ENCODE measurements around the gene C12orf42.

The C12orf42 gene

DNA sequence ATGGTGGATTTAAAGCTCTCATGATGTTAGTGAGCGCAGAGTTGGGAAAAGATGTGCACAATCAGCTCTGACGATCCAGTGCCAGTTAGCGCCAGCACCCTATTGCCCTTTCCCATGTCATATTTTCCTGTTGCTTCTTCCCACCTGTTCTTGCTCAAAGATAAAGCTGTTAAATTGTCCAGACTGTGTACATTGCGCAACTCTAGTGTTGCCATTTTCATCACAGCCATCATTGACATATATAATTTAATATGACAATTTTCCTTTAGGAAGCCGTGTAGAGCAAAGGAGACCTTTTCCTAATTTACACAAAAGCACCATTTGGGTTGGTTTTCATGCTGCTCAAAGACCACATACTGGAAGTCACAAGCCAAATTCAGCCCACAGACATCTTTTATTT is 5.7 kb upstream of the C12orf42 start:
- FAIRE-seq (no peak), DNase-seq (ENCODE audit: insufficient read length, low spot score) (no peak)
- TF ChIP-seq POLR2AphosphoS5 (IDR thresholded peaks at IDR 0.05; ENCODE audit: low read depth, low read length) = no peak
- TF ChIP-seq POU2F2 (IDR thresholded peaks at IDR 0.05; ENCODE audit: low read depth, low read length) = no peak
- TF ChIP-seq TAF1 (IDR thresholded peaks at IDR 0.05; ENCODE audit: low read depth, low read length) = no peak
- TF ChIP-seq SPI1 (IDR thresholded peaks at IDR 0.05; ENCODE audit: low read depth, low read length) = no peak
- no peak for TF ChIP-seq PAX5 (IDR thresholded peaks at IDR 0.05; ENCODE audit: insufficient read depth, low read length, severe bottlenecking)
- no peak for TF ChIP-seq POLR2A (IDR thresholded peaks at IDR 0.05; ENCODE audit: low read depth, low read length)

DNA sequence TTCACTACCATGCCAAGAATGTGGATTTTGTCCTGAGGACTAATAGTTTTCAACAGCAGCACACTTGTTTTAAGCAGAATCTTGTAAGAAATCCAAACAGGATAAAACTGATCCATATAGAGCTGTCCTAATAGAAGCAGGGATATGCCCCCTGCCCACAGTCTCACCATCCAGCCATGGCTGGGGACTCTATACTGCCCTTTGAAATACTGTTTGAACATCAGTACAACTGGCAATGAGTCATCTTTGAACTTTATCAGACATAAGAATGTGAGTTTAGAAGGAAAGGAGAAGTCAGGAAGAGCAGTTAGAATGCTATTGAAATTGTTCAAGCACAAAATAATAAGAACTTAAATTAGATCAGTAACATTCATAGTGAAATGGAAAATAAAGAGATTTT is 3.8 kb upstream of the C12orf42 start:
- FAIRE-seq = no peak
- TF ChIP-seq SPI1 (IDR thresholded peaks at IDR 0.05; ENCODE audit: low read depth, low read length) (0 out of 2 replicates have a peak, but pooled peaks have one; percentile 10), TAF1 (IDR thresholded peaks at IDR 0.05; ENCODE audit: low read depth, low read length) (no peak)
- DNase-seq (ENCODE audit: insufficient read length, low spot score) = no peak

DNA sequence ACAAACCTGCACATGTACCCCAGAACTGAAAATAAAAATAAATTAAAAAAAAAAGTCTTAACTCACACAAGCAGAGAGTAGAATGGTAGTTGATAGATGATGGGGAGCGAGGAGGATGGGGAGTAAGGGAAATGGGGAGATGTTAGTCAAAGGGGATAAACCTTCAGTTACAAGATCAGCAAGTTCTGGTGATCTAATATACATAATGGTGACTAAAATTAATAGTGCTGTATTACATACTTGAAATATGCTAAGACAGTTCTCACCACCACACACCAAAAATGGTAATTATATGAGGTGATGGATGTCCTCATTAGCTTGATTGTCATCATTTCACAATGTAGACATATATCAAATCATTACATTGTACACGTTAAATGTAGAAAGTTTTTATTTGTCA is 3.2 kb upstream of the C12orf42 start:
- DNase-seq (ENCODE audit: insufficient read length, low spot score) (no peak), FAIRE-seq (peak; percentile 40)
- TF ChIP-seq POU2F2 (IDR thresholded peaks at IDR 0.05; ENCODE audit: low read depth, low read length) = no peak
- TF ChIP-seq TAF1 (IDR thresholded peaks at IDR 0.05; ENCODE audit: low read depth, low read length) = no peak
- TF ChIP-seq POLR2AphosphoS5 (IDR thresholded peaks at IDR 0.05; ENCODE audit: low read depth, low read length) = no peak
- no peak for TF ChIP-seq POLR2A (IDR thresholded peaks at IDR 0.05; ENCODE audit: low read depth, low read length)
- no peak for TF ChIP-seq SPI1 (IDR thresholded peaks at IDR 0.05; ENCODE audit: low read depth, low read length)
- TF ChIP-seq PAX5 (IDR thresholded peaks at IDR 0.05; ENCODE audit: insufficient read depth, low read length, severe bottlenecking) = no peak

DNA sequence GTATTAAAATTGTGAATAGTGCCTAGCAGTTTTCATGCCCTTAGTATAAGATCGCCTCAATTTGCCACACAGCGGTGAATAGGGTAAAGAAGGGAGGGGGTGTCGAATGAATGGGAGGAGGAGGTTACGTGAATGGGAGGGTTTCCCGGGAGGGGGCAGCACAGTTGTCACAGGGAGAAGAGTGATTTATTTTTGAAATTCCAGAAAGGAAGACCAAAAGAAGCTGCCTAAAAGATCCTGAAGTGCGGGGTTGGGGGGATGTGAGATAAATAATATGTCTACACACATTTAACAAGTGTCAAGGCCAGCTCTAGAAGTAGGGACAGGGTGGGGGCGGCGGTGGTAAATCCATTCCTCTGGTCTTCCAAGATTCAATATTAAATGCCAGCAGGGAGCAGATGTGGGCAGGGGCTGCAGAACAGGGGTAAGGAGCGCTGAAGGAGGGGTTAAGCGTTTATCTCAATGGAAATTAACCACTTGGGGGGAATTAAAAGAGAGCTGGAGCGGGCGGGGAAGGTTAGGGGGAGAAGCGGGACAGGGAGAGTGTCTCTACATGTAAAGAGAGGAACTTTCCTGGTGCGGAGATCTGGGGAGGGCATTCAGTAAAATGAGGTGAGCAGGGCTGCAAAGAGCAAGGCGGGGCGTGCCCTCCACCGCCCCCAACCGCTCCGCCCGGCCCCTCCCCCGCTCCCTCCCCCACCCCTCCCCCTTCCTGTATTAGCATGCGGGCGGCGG is 867 bp downstream of the C12orf42 start:
- DNase-seq (ENCODE audit: insufficient read length, low spot score) (no peak), FAIRE-seq (peak; percentile 33)
- TF ChIP-seq TAF1 (IDR thresholded peaks at IDR 0.05; ENCODE audit: low read depth, low read length) (no peak), PAX5 (IDR thresholded peaks at IDR 0.05; ENCODE audit: insufficient read depth, low read length, severe bottlenecking) (no peak), POLR2A (IDR thresholded peaks at IDR 0.05; ENCODE audit: low read depth, low read length) (no peak), POLR2AphosphoS5 (IDR thresholded peaks at IDR 0.05; ENCODE audit: low read depth, low read length) (no peak)

DNA sequence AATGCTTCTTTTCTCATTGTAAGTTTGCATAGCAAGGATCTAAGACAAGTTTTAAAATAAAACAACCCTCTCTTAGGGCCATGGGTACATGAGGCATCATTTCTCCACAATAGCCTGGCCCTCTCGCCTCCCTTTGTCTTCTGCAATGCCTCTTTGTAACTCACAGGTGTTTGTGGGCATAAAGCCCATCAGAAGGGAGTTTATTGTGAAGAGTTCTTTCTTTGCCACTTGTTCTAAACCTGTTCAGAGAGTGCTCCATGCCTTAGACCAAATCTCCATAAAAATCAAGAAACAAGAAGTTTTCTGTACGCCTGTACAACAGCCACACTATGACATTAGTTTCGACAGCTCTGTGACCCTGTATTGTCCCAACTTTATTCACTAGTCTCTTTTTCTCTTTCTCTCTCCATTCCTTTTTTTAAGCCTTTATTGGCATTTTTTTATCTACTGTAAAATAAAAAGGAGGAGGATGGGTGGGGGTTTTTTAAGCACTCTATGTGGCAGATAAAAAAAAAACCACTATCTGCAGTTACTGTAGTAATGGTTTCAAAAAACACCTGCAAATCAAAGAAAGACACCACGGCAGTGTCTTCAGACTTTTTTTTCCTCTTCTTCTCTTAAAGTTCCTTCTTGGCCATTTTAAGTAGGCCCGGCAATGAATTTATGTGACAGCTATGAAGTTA is 1.6 kb downstream of the C12orf42 start:
- DNase-seq (ENCODE audit: insufficient read length, low spot score) = no peak
- FAIRE-seq = no peak
- TF ChIP-seq POU2F2 (IDR thresholded peaks at IDR 0.05; ENCODE audit: low read depth, low read length) = no peak
- no peak for TF ChIP-seq TAF1 (IDR thresholded peaks at IDR 0.05; ENCODE audit: low read depth, low read length)
- TF ChIP-seq PAX5 (IDR thresholded peaks at IDR 0.05; ENCODE audit: insufficient read depth, low read length, severe bottlenecking) = no peak
- TF ChIP-seq SPI1 (IDR thresholded peaks at IDR 0.05; ENCODE audit: low read depth, low read length) = no peak
- no peak for TF ChIP-seq POLR2A (IDR thresholded peaks at IDR 0.05; ENCODE audit: low read depth, low read length)
- no peak for TF ChIP-seq POLR2AphosphoS5 (IDR thresholded peaks at IDR 0.05; ENCODE audit: low read depth, low read length)

DNA sequence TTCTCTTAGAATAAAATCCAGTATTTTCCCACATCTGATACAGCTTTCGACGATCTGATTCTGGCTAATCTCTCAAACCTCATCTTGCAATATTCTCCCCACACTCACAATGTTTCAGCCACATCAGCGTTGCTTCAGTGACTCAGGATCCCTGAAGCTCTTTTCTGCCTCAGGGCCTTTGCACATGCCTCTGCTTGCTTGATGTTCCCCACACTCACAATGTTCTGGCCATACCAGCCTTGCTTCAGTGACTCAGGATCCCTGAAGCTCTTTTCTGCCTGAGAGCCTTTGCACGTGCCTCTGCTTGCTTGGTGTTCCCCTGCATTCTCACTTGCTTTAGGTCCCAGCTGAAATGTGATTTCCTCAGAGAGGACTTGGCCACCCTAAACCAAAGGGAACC is 2.6 kb downstream of the C12orf42 start:
- FAIRE-seq (no peak), DNase-seq (ENCODE audit: insufficient read length, low spot score) (no peak)
- TF ChIP-seq POU2F2 (IDR thresholded peaks at IDR 0.05; ENCODE audit: low read depth, low read length) (no peak), PAX5 (IDR thresholded peaks at IDR 0.05; ENCODE audit: insufficient read depth, low read length, severe bottlenecking) (no peak), POLR2AphosphoS5 (IDR thresholded peaks at IDR 0.05; ENCODE audit: low read depth, low read length) (no peak), SPI1 (IDR thresholded peaks at IDR 0.05; ENCODE audit: low read depth, low read length) (no peak), POLR2A (IDR thresholded peaks at IDR 0.05; ENCODE audit: low read depth, low read length) (no peak), TAF1 (IDR thresholded peaks at IDR 0.05; ENCODE audit: low read depth, low read length) (no peak)

DNA sequence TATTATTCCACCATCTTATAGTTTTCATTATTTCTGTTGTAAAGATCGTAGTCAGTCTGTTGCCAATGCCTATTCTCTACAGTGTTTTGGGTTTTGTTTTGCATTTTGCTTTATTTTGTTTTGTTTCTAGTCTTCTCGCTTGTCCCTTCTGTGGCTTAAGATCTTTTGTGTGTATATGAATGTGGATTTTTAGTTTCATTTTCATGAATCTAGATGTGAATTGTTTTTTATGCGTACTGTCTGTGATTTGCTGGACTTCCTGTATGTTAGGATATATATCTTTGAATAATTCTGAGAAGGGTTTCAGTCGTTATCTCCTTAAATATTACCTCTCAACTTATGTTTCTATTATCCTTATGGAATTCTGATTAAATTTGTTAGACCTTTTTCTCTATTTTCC is 13.4 kb downstream of the C12orf42 start:
- TF ChIP-seq TAF1 (IDR thresholded peaks at IDR 0.05; ENCODE audit: low read depth, low read length) (no peak), SPI1 (IDR thresholded peaks at IDR 0.05; ENCODE audit: low read depth, low read length) (no peak), POLR2A (IDR thresholded peaks at IDR 0.05; ENCODE audit: low read depth, low read length) (no peak)
- FAIRE-seq = no peak
- no peak for DNase-seq (ENCODE audit: insufficient read length, low spot score)

DNA sequence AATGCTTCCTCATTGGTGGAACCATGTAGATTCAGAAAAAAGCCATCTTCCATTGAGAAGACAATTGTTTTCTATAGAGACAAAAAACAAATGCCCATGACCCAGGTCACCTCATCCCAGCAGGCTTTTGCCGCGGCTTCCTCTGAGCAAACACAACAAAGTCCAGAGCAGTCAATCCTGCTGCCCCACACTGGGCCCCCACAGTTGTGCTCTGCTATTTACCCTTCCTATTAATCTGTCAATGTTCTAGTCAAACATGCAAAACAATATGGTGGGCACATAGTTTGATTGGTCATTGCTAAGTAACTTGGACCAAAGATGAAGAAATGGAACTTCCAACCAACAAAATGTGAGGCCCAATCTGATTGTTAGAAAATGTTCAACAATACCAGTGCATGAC is 20.7 kb downstream of the C12orf42 start:
- DNase-seq (ENCODE audit: insufficient read length, low spot score) = no peak
- FAIRE-seq = no peak
- no peak for TF ChIP-seq TAF1 (IDR thresholded peaks at IDR 0.05; ENCODE audit: low read depth, low read length)
- TF ChIP-seq SPI1 (IDR thresholded peaks at IDR 0.05; ENCODE audit: low read depth, low read length) = no peak
- no peak for TF ChIP-seq POLR2AphosphoS5 (IDR thresholded peaks at IDR 0.05; ENCODE audit: low read depth, low read length)
- TF ChIP-seq POU2F2 (IDR thresholded peaks at IDR 0.05; ENCODE audit: low read depth, low read length) = no peak
- no peak for TF ChIP-seq POLR2A (IDR thresholded peaks at IDR 0.05; ENCODE audit: low read depth, low read length)
- TF ChIP-seq PAX5 (IDR thresholded peaks at IDR 0.05; ENCODE audit: insufficient read depth, low read length, severe bottlenecking) = no peak

DNA sequence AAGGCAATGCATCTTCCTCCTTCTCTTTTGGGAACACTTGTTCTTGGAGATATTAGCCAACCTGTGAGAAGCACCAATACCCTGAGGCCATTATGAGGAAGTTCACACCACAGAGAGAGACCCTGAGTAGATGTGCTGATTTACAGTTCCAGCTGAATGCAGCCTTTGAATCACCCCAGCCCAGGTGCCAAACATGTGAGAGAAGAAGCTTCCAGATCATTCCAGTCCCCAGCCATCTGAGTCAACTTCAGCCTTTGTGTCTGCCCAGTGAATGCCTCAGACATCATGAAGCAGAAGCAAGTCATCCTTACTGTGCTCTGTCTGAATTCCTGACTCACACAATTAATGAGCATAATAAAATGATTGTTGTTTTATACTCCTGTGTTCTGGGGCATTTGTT is 25.1 kb downstream of the C12orf42 start:
- no peak for TF ChIP-seq SPI1 (IDR thresholded peaks at IDR 0.05; ENCODE audit: low read depth, low read length)
- TF ChIP-seq PAX5 (IDR thresholded peaks at IDR 0.05; ENCODE audit: insufficient read depth, low read length, severe bottlenecking) = no peak
- TF ChIP-seq POLR2AphosphoS5 (IDR thresholded peaks at IDR 0.05; ENCODE audit: low read depth, low read length) = no peak
- TF ChIP-seq POU2F2 (IDR thresholded peaks at IDR 0.05; ENCODE audit: low read depth, low read length) = no peak
- no peak for TF ChIP-seq TAF1 (IDR thresholded peaks at IDR 0.05; ENCODE audit: low read depth, low read length)
- TF ChIP-seq POLR2A (IDR thresholded peaks at IDR 0.05; ENCODE audit: low read depth, low read length) = no peak
- DNase-seq (ENCODE audit: insufficient read length, low spot score) (no peak), FAIRE-seq (no peak)

DNA sequence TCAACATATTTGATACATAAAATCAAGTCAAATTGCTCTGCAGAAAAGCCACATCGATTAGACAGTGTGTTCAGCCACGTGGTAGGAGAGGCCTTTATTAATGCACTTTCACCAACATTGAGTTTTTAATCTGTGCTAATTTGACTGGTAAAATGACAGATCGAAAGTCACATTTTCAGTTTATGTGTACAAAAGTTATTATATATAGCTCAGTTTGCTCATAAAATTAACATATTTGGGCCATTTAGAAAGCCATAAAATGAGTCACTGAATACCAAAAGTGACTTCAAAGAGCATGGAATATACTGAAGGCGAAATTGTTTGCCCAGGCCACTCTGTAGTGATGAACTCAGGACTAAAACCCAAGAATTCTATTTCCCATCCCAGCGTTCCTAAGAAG is 26.0 kb downstream of the C12orf42 start:
- no peak for FAIRE-seq
- TF ChIP-seq SPI1 (IDR thresholded peaks at IDR 0.05; ENCODE audit: low read depth, low read length) (no peak), POLR2A (IDR thresholded peaks at IDR 0.05; ENCODE audit: low read depth, low read length) (no peak), POLR2AphosphoS5 (IDR thresholded peaks at IDR 0.05; ENCODE audit: low read depth, low read length) (no peak), TAF1 (IDR thresholded peaks at IDR 0.05; ENCODE audit: low read depth, low read length) (no peak), POU2F2 (IDR thresholded peaks at IDR 0.05; ENCODE audit: low read depth, low read length) (no peak), PAX5 (IDR thresholded peaks at IDR 0.05; ENCODE audit: insufficient read depth, low read length, severe bottlenecking) (no peak)
- DNase-seq (ENCODE audit: insufficient read length, low spot score) = no peak
